ENCODE data around the gene ITGB4. TPM values are rescaled to one million over a fixed set of nuclear protein-coding genes. Genes with fewer than 3 reads are reported as not detected.

The ITGB4 gene
- total and polyA plus RNA-seq, 9 of the 15 experiments (the other 6 are each of a cell fraction or from before 2014, with no cell fraction given): 0.05 to 2.8 (median 0.76) TPM; not detected in 3

- 0 out of 2 replicates have a peak, but pooled peaks have one; percentile 76 for TF ChIP-seq CBFB (CRISPR knock-in tag; IDR thresholded peaks at IDR 0.05)
- TF ChIP-seq ZNF184 (CRISPR knock-in tag; IDR thresholded peaks at IDR 0.05): no peak
- no peak for TF ChIP-seq GATAD2A (IDR thresholded peaks at IDR 0.05)
- TF ChIP-seq XRCC4 (IDR thresholded peaks at IDR 0.05; ENCODE audit: extremely low read depth, insufficient read depth, insufficient read length): no peak
- no peak for TF ChIP-seq HBP1 (CRISPR knock-in tag; IDR thresholded peaks at IDR 0.05)
- TF ChIP-seq MEF2D (tag; conservative IDR thresholded peaks at IDR 0.05; ENCODE audit: low read depth): no peak
- TF ChIP-seq ZKSCAN1 (IDR thresholded peaks at IDR 0.05; ENCODE audit: low read depth, low read length): peak; percentile 54; the same call in 1 of the 2 replicates
- TF ChIP-seq CREB1 (IDR thresholded peaks at IDR 0.05): no peak
- no peak for TF ChIP-seq CREB1 (CRISPR knock-in tag; IDR thresholded peaks at IDR 0.05)
- no peak for TF ChIP-seq ZNF316 (IDR thresholded peaks at IDR 0.05)
Observed at GRCh38 chr17:75764711-75765421, 43.6 kb downstream of the ITGB4 start, which contains the start of gene GALK1 (continued).

- no peak overlapping the region for H2AFZ ChIP-seq (ENCODE audit: low read depth, low read length)
- H4K20me1 ChIP-seq (replicated peaks; ENCODE audit: control insufficient read depth, insufficient read depth, low read length): no peaks in the 10 kb centered on the region
- H3K4me1 ChIP-seq (replicated peaks in 1 of 2; ENCODE audit: control insufficient read depth in 2 of 2, insufficient read depth in 2 of 2, low read length in 2 of 2): peaks cover 12 to 38% of the 10 kb centered on the region in 2 experiments
- H3K4me2 ChIP-seq (ENCODE audit: insufficient read depth, low read length): no peak overlapping the region
- no peaks in the 10 kb centered on the region for H3K9me3 ChIP-seq (replicated peaks; ENCODE audit: control insufficient read depth, insufficient read depth, low read depth, low read length)
- WGBS (ENCODE audit: insufficient coverage, low coverage, missing lambda C conversion rate): 77% methylated on average over 4 of the region's 4 CpGs
- H3K36me3 ChIP-seq (ENCODE audit: control insufficient read depth, insufficient read depth, low read length): no peaks in the 10 kb centered on the region
- ChIA-PET CTCF (ENCODE audit: low intra/inter-chr PET ratio) (interaction anchor here (1.3 kb wide), 1 partner anchor 83 kb away, joined by 4 read pairs; no protein-coding TSS in a partner anchor), POLR2A (interaction anchor here (0.6 to 14.7 kb wide), 9 partner anchors 9 to 151 kb away, joined by 3 to 464 read pairs (median 3); a partner anchor contains a TSS)
- no peak for ATAC-seq
- no peak for DNase-seq (ENCODE audit: extremely low read depth in 1 of 4, low spot score in 3 of 4)
- peaks cover 4% of the 10 kb centered on the region for H3K9me1 ChIP-seq (ENCODE audit: control insufficient read depth, insufficient read depth, low read length)
- no peak overlapping the region for H3K4me3 ChIP-seq
- in situ Hi-C loops (cut with MboI) (no loop called here), intact Hi-C loops (cut with micrococcal nuclease) (no loop called here)
- peak overlapping the region in 1 of 2 experiments; percentile 32; a peak in 1 of 4 replicates for H3K9ac ChIP-seq (ENCODE audit: insufficient read depth in 1 of 2, low read depth in 2 of 2, low read length in 2 of 2)
- H3K27me3 ChIP-seq (ENCODE audit: control insufficient read depth in 2 of 2, insufficient read depth in 2 of 2, low read length in 2 of 2): no peaks in the 10 kb centered on the region
- H3K79me2 ChIP-seq (ENCODE audit: control insufficient read depth, insufficient read depth, low read length): no peaks in the 10 kb centered on the region
- no peak for FAIRE-seq
- H3K27ac ChIP-seq (ENCODE audit: extremely low read depth, low read depth, low read length): no peak overlapping the region
- no TSS peak for BruUV-seq (replicated peaks)
- TF ChIP-seq XRCC3 (IDR thresholded peaks at IDR 0.05) (no peak), MEIS2 (IDR thresholded peaks at IDR 0.05; ENCODE audit: partially characterized antibody) (no peak), ATF4 (CRISPR knock-in tag; IDR thresholded peaks at IDR 0.05) (no peak), RBFOX2 (IDR thresholded peaks at IDR 0.05; ENCODE audit: low read depth, low read length) (no peak), IRF9 (tag; IDR thresholded peaks at IDR 0.05) (no peak), ATF2 (CRISPR knock-in tag; IDR thresholded peaks at IDR 0.05) (no peak)
Observed at GRCh38 chr17:75765981-75766380, 44.7 kb downstream of the ITGB4 start.

Data from K562 (cell line).